ENCODE results near the gene TIMP4.
A peak's percentile ranks its signal among the peaks of the same experiment; 100 is the strongest.

TIMP4 gene

DNA sequence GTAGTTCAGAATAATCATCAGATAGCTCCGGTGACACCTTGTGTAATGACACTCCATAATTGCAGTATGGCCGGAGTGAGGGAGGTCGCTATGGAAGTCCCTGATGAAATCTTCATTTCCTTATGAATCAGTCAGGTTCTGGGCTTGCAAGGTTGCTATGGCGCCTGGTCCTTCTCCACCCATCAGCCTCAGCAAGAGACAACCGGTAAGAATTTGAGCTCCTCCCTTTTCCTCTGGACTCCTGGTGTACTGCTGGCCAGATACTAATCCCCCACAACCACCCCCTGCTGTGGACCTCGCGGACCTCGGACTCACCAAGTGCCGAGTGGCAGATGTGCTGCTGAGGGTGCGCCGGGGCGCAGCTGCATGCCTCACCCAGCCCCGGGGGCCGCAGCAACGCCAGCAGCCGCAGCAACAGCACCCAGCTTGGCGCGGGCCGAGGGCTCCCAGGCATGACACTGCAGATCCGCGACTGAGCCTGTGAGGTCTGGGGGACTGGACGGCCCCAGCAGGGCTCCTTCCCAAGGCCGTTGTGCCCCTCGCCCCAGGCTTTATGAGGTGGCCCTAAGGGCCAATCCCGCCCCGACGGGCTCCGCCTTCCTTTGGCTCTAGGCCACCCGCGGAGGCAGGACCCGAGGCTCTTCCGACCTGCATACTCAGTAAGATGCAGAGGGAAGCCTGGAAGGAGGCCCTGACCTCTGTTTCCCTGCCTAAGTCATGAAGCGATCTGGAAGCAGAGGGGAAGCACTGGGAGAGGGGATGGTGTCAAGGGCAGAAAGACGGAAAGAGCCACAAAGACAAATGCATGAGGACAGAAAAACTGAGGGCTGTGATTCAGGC, at the start of gene TIMP4:
Gene TIMP4, minus strand, starts transcription at position 526 of the 840 bp plus-strand sequence. Its CDS starts 72 bp downstream, at position 454.
- DNase-seq (ENCODE audit: low read depth in 2 of 2) = no peak

DNA sequence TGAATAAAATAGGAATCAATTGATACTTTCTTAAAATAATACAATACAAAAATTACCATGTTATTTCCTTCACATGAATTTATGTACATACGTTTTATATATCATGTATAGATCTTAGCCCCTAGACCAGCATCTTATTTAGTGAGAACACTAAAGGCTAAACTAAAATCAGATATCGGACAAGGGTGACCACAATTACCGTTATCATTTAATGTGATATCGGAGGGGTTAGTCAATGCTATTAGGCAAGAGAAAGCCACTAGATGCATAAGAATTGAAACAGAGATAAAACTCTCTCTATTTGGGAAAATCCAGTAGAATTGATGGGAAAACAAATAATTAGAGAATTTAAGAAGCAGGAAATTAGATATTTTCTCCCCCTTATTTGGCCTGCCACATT, 46.5 kb upstream of the TIMP4 start:
- no peak for DNase-seq (ENCODE audit: low read depth in 2 of 2)

DNA sequence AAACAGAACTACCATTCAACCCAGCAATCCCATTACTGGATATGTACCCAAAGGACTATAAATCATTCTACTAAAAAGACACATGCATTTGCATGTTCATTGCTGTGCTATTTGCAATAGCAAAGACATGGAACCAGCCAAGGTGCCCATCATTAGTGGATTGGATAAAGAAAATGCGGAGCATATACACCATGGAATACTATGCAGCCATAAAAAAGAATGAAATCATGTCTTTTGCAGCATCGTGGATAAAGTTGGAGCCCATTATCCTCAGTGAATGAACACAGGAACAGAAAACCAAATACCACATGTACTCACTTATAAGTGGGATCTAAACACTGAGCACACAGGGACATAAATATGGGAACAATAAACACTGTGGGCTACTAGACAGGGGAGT, 43.1 kb upstream of the TIMP4 start:
- DNase-seq (ENCODE audit: low read depth in 2 of 2) = no peak

DNA sequence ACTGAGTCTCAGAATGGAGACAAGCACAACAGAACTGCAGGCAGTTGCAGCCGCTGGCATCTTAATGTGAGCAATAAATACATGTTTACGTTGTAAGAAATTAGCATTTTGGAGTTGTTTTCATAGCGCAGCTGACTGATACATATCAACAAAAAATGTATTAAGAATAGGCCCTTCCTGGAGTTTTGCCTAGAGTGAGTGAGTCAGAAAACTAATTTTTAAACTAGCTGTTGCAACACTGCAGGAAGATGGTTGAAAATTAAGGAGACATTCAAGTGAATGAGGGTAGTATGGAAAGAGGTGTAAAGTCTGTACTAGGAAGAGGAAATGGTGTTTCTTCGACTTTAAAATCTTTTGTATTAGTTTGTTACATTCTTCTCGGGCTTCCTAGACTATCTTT, 39.6 kb upstream of the TIMP4 start:
- DNase-seq (ENCODE audit: low read depth in 2 of 2) = no peak

DNA sequence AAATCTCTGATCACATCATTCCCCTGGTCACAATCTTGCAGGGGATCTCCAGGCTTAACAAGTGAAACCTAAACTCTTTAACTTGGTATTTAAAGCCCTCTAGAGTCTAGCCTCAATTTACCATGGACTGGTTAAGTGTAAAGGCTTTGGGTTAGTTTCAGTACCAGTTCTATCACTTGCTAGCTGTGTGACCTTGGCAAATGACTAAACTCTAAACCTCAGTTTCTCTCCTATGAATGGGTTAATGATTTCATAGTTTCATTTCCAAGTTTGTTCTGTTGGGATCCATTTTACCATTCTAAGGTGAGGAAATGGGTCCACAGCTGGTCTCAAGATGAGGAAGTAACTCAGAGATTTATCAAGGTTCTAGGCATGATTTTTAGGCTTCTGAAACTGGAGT, 38.8 kb upstream of the TIMP4 start:
- DNase-seq (ENCODE audit: low read depth in 2 of 2) = no peak

DNA sequence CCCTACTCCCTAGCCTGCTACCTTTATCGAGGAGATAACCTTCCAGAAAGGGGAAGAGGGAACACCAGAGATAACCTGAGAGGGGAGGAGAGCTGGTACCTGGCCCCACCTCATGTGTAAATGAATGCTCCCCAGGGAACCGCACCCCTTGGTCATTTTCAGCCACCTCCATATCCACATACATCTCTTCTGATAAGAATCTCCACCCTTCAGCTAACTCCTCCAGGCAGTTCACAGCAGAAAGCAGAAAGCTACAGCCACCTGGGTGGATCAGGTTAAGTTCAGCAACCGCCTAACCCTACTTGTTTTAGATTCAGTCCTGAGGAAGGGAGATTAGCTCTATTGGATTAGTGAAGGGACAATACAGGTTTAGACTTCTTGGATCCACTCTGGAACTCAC, 38.0 kb upstream of the TIMP4 start:
- DNase-seq (ENCODE audit: low read depth in 2 of 2) = no peak

DNA sequence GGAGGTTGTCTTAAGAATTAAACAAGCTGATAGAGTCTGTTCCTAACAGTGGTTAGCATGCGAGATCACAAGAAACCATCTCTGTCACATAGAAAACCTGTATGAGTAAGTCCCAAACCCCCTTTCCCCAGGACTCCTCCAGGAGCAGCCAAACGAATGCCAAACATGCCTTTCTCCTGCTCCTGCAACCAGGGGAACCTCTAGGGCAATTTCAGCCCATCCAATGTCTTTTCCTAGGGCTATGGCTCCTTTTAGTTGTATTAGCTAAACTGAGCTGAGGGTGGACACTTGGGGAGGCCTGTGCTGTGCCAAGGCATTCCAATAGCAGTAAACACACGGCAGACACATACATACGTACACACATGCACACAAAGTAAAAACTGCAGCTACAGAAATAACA, 36.5 kb upstream of the TIMP4 start:
- DNase-seq (ENCODE audit: low read depth in 2 of 2) = no peak

DNA sequence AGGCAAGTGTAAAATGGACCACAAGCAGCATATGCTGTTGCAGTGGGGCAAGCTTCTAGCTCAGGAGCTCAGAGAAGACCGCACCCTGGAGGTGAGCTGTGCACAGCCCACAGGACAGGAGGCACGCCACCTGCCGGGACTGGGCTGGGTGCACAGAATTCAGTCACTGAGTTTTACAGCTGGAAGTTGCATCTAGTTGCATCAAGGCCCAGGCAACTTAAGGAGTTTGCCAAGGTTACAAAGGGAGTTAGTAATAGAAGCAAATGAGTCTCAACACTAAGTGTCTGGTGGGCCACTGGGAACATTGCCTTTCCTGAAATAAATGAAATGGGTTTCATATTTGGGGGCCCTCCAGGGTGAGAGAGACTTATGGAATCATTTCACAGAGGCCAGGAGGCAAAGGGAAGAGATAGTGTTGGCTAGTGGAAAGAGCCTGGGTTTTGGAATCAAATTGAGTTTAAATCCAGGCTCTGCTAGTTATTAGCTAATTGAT, 36.0 kb upstream of the TIMP4 start:
- no peak for DNase-seq (ENCODE audit: low read depth in 2 of 2)

DNA sequence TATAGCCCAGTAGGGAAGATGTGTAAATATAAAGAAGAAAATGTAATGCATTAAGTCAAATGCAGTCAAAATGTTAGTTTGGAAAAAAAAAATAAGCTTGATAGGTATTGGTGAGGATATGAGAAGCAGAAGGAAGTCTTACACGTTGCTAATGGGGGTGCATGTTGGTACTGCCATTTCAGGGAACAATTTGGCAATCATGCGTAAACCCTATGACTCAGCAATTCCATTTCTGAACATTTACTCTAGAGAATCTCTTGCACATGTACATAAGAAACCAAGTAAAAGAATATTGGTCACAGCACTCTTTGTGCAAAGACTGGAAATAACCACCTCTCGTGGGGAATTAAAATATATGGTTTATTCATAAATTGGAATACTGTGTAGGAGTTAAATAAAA, 35.5 kb upstream of the TIMP4 start:
- no peak for DNase-seq (ENCODE audit: low read depth in 2 of 2)

DNA sequence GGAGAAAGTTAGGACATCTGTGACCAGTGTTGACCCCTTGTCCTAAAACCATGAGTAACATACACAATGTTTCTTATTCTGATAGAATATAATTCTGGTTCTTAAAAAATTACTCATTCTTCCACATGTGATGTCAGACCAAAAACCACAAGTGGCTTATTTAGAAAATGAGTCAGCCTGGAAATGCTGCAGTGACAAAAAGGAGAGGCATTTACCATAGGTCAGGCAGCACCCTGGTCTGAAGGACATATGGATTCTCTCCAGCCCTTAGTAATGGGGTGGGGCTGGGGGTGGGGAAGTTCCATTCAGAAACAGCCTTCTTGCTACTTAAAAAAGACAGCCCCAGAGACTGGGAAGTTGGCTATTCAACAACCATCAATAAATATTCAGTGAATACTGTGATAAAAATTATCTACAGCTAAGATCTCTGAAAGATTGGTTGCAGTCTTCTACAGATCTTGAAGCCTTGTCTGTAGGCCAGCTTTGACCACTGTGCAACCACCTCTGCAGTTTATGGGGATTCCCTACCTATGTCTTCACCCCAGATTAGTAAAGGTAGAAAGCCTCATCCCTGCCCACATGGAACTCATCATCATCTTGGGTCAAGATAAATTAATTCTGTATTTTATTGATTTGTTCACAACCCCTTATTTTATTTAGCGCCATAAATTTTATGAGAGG, 34.9 kb upstream of the TIMP4 start:
- DNase-seq (ENCODE audit: low read depth in 2 of 2) = no peak

DNA sequence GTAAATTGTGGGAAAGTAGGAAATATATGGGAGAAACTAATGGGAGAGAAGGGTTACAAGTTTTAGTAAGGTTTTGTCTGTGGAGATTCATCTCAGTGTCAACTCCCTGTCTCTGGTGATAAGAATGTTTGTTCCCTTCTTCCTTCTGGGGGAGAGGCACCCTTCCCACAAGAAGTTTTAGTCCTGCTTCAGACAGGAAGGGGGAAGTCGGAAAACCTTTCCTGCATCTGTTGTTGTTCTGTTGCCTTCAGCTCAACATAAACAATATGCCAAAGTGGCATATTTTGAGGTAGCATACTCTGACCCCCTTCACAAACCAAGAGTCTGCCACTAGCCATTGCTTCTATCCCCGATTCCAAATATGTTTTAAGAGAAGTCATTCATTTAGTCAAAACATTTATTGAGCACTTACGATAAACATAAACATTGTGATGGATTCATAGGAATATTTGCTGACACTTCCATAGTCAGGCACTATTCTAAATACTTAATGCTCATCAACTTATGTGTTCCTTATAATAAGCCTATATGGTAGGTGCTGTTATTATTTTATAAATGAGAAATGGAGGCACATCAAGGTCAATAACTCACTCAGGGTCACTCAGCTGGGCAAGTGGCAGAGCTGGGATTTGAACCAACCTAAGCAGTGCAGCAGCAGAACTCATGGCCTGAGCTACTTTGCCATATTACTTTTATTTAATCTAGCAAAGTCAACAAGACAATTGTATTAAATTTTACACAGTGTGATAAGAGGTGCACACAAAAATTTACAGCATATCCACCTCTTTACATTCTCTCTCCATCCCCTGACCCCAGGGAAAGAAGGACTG, 34.2 kb upstream of the TIMP4 start:
- DNase-seq (ENCODE audit: low read depth in 2 of 2) = no peak

DNA sequence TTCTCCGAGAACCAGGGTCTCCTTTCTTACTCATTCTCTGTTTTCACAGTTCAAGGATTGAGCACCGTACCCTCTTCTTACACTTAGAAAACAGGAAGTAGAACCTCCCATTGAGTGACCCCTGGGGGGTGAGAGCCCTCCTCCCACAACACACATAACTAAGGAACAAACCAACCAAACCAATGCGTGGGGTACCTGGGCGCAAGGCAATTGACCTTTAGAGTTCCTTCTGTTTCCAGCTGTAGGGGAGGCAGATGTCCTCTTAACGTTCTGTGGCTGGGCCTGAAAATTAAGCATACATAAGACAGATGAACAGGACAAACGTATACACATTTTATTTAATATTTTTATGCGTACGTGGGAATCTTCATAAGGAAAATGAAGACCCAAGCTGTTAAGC, 33.5 kb upstream of the TIMP4 start:
- no peak for DNase-seq (ENCODE audit: low read depth in 2 of 2)

DNA sequence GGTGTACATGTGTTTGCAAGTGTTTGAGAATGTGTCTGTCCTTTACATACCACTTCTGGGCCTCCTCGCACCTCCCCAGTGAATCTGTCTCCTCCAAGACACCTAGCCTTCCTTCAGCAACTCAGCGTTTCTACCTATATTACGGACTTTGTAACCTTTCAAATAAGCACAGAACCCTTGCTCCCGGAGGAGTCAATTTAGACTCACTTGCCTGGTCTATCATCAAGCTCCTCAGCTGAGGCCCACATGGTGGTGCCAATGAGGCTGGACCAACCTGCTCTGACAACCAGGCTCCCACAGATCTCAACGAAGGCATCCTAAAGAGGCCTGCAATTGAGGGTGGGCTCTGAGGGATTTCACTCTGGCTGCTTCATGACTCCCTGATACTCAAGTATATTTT, 32.8 kb upstream of the TIMP4 start:
- no peak for DNase-seq (ENCODE audit: low read depth in 2 of 2)

DNA sequence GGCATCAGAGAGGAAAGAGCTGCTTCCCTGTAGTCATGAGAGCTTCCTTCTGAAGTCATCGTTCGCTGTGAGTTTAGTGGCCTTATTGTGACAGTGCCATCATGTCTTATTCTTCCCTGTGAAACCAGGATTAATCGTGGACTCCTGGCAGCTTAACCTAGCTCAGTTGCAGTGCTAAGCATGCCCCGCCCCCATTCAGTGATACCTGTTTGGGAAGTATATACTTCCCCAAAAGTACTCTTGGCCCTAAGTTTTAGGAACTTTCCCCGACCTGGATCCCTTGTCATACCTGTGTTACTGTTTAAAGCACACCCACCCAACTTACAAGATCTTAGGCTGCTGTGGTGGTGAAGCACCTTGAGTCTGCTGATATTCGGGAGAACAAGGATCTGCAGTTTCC, 32.1 kb upstream of the TIMP4 start:
- DNase-seq (ENCODE audit: low read depth in 2 of 2) = no peak

DNA sequence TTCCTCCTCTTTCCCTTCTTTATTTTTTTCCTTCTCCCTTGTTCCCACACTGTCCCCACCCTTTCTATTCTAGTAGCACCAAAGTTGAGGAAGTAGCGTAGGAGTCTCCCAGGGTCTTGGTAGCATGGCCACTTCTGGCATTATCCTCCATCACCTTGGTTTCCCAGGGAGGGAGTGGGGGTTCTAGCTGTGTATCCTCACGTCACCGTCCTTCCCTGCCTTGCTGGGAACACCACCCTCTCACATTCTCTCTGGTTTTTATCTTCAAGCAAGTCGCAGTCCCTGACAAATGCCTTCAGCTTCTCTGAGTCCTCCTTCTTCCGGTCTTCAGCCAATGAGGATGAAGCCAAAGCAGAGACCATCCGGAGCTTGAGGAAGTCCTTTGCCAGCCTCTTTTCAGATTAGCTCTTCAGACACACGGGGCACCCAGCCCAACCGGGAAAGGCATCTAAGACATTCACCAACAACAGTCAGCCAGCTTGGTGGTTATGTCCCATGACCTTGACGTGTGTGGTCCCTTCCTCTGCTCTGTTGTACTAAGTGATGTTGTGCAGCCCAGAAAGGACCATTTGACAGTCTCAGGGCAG, 31.6 kb upstream of the TIMP4 start:
- no peak for DNase-seq (ENCODE audit: low read depth in 2 of 2)

DNA sequence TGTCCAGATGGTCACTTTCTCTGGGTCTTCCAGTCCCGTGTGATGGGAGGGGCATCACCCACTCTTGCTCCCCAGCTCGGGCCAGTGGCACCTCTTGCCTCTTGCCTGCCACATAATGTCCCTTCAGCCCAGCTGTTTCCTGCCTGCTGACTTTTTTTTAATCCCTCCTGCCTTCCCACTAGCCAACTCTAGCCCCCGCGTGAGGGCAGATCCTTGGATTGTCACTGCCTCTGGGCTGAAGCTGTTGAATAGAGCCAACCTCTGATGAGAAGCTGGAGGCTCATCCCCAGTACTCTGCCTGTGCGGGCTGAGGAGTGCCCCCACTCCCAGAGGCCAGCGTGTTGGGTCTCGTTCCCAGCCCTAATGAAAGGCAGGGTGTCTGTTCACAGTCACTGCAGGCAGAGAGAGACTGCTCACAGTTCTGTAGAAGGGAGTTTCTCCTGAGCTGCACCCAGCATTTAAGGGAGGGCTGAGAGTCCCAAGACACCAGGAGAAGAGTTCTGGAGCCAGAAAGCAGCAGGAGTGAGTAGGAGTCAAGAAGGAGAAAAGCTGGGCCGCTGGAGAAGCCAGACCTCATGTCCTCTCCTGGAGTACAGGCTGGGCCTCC, 30.1 kb upstream of the TIMP4 start:
- no peak for DNase-seq (ENCODE audit: low read depth in 2 of 2)

DNA sequence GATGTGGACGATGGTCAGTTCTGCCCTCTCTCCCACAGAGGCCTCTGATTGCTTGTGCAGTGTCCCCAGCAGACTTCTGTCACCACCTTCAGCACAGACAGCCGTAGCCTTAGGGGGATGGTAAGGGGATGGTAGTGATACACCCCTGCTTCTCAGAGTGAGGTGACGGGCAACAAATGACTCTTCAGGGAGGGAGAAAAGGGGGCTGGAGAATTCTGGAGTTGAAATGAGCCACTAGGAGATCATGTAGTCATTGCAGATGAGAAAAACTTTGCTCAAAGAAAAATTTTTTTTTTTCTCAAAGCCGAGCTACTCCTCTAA, 29.6 kb upstream of the TIMP4 start:
- no peak for DNase-seq (ENCODE audit: low read depth in 2 of 2)

DNA sequence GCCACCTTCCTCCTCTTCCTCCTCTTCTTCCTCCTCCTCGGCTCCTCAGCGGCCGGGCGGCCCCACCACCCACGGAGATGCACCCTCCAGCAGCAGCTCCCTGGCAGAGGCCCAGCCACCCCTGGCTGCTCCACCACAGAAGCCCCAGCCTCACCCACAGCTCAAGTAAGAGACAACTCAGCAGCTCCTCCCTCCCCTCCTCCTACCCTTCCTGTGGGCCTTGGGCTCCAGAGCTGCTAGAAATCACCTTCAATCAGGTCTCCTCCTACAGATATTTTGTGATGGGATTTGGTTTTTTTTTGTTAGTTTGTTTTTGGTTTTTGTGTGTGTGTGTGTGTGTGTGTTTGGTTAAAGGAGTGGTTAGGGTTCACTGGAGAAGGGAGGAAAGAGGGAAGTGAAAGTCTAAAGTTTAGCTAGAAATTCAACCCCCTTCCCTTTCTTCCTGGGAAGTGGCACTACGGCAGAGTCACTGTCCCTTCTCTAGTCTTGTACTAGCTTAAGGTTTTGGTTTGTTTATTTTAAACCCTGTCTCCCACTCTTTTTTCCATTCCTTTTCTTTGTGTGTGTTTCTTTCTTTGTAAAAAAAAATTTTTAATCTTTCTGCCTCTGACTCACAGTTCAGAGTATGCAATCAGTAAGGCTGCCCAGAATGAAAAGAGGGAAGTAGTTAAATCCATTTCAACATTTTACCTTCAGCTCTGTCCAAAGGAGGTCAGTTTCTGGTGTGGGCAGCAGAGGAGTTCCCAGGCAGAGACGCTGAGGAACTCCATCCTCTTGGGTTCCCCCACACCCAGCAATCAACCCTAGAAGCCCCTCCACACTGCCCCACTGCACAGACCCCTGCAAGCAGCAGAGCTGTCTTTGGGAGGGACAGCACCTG, 29.0 kb upstream of the TIMP4 start:
- DNase-seq (ENCODE audit: low read depth in 2 of 2) = peak in 1 of 2 donors; percentile 13

DNA sequence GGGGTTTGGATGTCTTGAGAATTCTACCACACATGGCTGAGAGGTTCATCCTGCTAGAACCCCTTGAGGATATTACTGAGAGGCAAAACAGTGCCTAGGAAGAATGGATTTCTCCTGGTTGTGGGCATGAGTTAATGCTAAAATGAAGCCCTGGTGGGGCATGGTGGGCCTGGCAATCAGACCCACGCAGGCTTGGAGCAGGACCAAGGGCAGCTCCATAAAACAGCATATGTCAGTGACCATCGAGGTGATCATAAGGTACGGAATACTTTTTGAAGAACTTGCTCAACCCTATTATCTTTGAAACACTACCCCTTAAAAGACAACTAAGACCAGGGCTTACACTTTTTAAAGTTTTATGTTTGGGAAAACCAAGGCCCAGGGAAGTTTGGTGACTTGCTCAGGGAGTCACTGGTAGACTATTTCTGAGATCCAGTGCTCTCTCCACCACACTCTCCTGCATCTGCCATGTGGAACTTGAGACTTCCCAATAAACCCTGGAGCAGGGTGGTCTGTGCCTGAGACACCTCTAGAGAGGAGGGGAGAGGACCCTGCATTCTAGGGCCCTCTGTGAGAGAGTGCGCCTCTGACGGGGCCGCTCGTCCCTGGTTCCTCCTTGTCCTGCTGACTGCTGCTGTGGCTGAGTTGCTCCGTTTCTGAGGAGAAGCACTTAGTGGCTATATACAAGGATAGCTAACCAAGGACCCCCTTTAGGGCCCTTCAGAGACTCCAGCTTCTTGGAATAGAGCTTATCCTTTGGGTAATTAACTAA, 28.0 kb upstream of the TIMP4 start:
- no peak for DNase-seq (ENCODE audit: low read depth in 2 of 2)

DNA sequence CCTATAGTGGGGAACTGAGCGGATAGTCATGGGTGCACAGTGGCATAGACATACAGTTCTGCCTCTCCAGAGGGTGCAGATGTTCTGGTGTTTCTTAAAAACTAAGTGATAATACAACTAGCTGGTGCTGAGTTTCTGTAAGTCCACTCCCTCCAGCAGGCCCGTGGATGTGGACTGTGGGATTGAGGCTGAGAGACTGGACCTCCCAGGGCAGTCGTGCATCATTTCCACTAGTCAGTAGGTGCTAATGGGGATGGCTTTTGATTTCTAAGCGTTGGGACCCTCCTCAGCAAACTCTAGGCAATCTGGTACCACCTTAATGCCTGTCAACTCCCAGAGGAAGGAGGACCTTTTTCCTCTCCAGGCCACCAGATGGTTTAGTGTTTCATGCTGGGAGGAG, 27.3 kb upstream of the TIMP4 start:
- DNase-seq (ENCODE audit: low read depth in 2 of 2) = no peak
